GM18867 (cell line): Measurements from ENCODE around the gene PPP1R3E.

Experiments used
- ATAC-seq: cut with Tn5 transposase; IDR thresholded peaks from one replicate; pipeline ENCODE4 v1.9.1; 2021; ENCODE audit warnings: mild to moderate bottlenecking, moderate library complexity; ENCODE audit not compliant: unreplicated experiment

Gene PPP1R3E

DNA sequence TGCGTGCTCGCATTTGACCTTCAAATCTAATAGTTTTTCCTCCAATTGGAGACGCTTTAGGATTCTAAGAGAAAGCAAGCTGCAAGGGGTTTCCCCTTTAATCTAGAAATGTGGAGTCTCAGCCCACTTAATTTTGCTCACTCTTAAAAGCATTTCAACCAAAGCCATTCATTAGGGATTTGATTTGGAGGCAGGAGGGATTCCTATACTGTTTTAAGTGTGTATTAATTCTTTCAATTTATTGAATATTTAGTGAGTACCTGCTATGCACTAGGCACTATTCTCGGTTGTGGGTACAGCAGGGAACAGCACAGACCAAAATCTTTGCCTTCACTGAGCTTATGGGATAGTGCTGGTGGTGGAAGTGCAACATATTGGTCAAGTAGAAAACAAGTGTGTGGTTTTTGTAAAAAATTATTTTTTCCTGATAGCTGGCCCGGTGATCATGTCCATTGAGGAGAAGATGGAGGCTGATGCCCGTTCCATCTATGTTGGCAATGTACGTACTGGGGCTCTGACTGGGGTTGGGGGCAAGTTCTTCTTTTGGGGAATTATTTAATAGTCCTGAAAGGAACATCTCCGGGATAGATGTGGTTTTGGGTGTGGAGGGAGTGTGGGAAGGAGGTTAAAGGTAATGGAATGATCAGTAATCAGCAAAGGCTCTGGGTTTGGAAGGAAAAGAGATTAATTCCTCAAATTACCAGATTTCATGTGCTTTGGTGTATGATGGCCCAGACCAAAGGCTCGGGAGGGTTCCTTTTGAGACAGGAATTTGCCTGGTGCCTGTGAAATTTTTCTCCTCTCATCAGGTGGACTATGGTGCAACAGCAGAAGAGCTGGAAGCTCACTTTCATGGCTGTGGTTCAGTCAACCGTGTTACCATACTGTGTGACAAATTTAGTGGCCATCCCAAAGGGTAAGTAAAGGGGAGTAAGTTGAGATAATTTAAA is 20.2 kb upstream of the PPP1R3E start:
- ATAC-seq = no peak

- ATAC-seq = peak; percentile 12
These were observed 19.2 kb upstream of the PPP1R3E start for GRCh38 chr14:23321572-23322547.

DNA sequence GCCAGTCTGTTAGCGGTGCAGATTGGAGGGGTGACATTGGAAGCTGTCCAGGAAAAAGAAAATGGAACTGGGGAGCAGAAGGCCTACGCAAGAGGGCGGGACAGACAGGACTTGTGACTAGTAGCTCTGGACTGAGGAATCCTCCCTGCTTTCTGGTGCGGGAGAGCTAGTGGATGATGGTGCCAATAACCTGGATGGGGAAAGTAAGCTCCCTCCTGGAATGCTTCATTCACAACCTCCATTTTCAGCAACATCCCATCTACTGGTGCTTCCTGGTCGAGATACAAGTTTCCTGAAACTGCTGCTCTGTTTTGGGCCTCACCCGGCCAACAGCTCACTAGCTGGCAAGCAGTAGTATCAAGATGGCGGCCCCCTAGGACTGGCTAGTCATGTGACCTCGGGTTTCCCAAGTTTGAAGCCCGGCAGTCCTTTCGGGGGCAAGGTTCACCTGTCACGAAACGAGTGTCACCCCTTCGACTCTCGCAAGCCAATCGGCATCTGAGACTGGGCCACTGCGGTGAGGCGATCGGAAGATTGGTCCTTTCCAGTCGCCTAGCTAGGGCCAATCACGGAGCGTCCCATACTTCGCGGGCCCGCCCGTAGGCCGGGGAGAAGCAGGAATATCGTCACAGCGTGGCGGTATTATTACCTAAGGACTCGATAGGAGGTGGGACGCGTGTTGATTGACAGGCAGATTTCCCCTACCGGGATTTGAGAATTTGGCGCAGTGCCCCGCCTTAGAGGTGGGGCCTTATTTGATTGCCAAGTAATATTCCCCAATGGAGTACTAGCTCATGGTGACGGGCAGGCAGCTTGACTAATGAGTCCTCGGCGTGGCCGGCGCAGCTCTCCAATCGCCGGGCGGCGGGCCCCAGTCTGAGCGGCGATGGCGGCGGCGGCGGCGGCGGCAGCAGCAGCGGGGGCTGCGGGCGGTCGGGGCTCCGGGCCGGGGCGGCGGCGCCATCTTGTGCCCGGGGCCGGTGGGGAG is 18.2 kb upstream of the PPP1R3E start, which contains the start of gene PABPN1:
TSS of gene PABPN1 (plus strand) at position 874 of the 988 bp plus-strand sequence. CDS start at position 887, 13 bp downstream.
- peak; percentile 88 for ATAC-seq

DNA sequence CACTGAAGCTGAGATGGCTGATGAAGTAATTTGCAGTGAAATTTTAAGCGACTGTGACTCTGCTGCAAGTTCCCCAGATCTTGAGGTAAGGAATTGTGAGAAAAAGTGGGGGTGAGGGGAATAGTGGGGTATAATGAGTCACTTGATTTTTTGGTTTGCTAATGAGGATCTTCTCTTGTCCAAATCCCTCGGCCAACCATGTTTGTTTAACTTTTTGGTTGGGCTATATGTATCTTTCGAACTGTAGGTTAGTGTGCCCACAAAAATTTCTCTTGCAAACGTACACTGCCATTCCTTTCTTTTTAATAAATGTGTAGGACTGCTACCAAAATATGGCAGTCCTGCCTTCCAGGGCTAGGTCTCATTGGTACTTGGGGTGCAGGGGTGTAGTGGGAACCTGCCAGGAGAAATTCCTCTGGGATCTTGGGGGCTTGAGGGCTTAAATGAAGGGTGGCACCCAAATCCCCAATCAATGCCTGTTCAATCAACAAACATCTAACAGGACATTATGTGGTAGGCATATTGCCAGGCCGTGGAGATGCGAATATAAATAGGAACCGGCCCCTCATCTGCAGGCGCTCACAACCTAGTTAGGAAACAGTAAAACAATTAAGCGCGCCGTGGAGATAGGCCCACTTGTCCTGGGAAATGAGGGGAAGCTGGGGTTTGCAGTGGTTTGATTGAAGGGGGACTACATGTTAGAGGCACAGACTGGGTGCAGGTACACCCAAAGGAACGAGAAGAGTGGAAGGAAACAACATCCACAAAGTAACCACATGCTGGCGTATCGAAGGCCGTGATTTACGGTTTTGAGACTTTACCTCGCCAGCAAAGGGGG is 17.3 kb upstream of the PPP1R3E start:
- no peak for ATAC-seq

GRCh38 chr14:23316300-23316699 is 13.6 kb upstream of the PPP1R3E start:
- no peak for ATAC-seq

- ATAC-seq = no peak
These were observed 7.9 kb upstream of the PPP1R3E start for GRCh38 chr14:23310546-23310945.

GRCh38 chr14:23308721-23309445 is 6.2 kb upstream of the PPP1R3E start:
- ATAC-seq = no peak

DNA sequence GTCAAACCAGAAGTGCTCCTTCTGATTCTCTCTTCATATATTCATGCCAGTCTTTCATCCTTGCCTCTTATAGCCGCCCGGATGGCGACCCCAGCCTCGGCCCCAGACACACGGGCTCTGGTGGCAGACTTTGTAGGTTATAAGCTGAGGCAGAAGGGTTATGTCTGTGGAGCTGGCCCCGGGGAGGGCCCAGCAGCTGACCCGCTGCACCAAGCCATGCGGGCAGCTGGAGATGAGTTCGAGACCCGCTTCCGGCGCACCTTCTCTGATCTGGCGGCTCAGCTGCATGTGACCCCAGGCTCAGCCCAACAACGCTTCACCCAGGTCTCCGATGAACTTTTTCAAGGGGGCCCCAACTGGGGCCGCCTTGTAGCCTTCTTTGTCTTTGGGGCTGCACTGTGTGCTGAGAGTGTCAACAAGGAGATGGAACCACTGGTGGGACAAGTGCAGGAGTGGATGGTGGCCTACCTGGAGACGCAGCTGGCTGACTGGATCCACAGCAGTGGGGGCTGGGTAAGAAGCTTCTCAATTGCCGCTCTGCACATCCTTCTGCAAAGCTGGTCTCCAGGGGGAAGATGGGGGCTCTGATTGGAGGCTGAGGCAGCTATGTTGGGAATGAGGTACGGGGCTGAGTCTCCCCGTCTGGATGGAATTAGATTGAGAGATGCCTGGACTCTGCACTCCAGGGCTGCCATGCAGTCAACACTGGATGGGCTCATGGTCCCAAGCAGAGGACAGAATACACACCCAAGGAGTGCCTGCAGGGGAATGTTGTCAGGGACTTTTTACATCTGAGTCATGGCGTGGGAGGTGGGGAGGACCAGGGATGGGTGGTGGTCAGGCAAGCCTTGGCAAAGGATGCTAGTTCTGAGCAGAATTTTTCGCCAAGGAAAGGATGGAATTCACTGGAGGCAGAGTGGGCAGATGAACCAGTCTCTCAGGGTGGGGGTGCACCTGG is 5.3 kb upstream of the PPP1R3E start:
- no peak for ATAC-seq

GRCh38 chr14:23307146-23307530 is 4.5 kb upstream of the PPP1R3E start:
- no peak for ATAC-seq

GRCh38 chr14:23306412-23307145 is 3.9 kb upstream of the PPP1R3E start, which contains the start of gene BCL2L2:
BCL2L2 (plus strand) TSS chr14:23306833; CDS start chr14:23307768, 935 bp downstream.
- ATAC-seq = peak; percentile 21

DNA sequence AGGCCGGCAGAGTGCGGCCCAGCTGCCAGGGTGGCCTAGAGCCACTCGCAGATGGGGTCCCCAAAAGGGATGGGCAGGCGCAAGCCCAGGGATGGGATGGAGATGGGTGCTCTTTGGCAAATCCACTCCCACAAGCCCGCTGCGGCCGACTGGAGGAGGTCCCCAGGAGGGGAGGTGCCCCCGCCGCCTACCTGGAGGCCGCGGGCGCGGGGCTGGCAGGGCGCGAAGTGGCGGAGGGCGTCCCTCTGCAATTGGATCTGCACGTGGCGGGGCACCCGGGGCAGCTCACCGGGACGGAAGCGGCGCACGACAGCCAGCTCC is 730 bp downstream of the PPP1R3E start:
- ATAC-seq = peak; percentile 13

DNA sequence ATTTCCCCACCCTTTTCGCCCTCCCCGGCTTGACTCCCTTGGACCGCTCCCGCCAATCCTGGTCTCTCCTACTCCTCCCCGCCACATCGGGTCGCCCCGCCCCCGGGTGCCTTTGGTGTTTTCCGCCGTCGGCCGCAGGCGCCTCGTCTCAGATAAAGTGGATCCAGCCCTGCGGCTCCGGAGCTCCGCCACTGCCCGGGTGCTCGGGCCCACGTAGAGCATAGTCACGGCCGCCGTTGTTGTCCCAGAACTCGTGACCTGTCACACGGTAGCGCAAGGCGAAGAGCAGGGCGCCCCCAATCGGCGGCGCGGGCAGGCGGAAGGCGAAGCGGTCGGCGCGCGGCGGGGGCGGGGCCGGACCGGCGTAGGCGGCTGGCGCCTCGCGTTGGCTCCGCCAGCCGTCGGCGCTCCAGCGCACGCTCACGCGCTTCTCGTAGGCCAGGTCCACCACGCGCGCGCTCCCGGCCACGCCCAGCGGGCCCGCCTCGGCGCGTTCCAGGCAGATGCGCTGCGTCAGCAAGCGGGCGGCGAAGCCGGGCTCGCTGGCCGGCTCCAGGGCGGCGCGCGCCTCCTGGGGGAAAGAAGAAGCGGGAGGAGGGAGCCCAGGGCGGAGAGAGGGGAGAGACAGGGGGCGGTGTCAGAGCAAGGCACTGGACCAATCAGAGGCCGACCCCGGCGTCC is 1.2 kb downstream of the PPP1R3E start:
- peak; percentile 78 for ATAC-seq

DNA sequence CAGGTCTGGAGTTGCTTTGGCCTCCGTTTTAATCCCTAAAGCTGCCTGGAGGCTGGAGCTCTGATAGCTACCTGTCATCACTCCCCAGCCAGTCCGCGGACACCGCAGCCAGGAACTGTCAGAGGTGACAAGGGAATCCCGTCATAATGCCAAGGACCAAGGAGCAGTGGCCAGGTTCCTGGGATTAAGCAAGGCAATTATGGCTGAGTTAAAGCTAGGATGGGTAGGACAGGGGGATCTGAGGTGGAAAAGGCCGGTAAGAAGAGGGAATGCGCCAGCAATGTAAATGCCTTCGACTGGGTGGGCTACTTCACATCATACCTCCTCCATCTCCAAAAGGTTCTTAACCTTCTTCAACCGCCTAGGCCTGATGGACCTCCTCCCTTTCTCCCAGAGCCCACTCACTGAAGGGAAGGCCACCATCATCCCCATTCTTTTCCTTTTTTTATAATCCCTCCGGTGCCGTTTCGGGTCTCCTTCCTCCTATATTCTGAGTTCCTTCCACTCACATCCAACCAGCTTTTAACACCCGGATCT is 1.9 kb downstream of the PPP1R3E start:
- ATAC-seq = no peak

DNA sequence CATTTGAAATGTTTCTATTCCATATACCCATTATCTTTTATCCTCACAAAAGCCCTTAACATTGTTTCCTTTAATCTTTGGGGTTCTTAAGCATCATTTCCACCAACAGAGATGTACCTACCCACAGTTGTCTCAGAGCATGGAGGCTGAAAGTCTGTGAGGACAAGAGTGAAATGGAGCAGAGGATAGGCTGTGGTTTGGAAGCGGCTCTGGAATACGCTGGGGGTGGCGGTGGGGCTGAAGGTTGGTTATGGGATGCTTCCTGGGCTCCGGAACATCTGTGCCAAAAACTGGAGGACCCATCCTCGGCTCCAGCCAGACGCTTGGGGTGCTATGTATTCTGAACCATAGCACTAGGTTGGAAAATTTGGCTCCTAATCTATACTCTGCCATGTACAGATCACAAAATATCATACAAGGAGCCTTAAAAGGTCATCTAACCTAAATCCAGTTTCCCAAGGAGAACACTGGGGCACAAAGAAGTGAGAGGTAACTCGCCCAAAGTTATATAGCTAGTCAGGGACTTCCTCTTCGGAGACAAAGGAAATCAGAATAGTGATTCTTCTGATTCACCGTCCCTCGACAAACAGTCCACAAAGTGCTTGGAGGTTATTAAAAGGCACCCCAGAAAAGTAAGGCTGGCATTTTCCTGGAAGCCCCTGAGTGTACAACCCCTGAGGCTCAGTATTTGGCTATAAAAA is 2.5 kb downstream of the PPP1R3E start:
- no peak for ATAC-seq

DNA sequence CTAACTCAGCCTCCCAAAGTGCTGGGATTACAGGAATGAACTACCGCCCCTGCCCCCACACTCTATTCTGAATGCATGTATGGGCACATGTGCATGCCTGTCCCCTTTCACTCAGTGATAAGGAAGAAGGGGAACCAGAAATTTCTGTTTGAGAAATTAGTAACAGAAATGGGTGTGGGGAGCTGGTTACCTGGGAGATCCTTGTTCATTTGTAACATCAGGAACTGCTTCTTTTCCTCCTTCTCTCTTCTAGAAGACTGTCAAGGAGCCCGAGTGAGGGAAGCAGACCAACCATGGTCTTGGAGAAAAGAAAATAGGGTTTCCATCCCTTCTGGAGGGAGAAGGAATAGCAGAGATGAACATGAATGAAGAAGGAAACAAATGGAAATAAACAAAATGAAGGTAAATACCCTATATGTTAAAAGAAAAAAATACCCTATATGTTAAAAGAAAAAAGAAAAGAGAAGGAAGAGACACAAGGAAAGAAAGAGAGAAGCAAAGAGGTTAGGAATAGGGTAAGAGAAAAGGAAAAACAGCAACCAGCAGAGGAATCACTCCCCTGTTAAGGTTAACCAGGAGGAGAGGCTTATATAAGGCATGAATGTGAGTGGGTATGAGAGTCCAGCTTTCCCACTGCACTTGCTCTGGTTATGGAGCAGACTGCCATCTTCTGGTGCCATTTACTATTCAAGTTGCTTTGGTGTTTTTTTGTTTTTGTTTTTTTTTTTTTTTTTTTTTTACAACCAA is 3.3 kb downstream of the PPP1R3E start:
- ATAC-seq = no peak
